A673 (cell line): ENCODE measurements around the gene CT47A1. TPM values are rescaled to one million over a fixed set of nuclear protein-coding genes. Genes with fewer than 3 reads are reported as not detected.

Source experiments
- BruUV-seq: library from RNA; stranded (reverse); fragments of 400-500 nt; replicated peaks from 2 replicates; lab custom pipeline; 2021; lab: Mats Ljungman, UMichigan
- CTCF ChIA-PET: fragments of 300-600 bp; sonication (Branson Sonifier 250); formaldehyde crosslinking; loops from one replicate; lab custom pipeline; 2022; ENCODE audit warnings: antibody characterized with exemption; lab: Charles Lee
- POLR2A ChIA-PET: fragments of 300-600 bp; sonication (Branson Sonifier 250); formaldehyde crosslinking; loops from one replicate; lab custom pipeline; 2022; ENCODE audit warnings: antibody characterized with exemption; ENCODE audit not compliant: low non-redundant PET; lab: Charles Lee
- DNase-seq: peaks from one replicate; pipeline ENCODE4 v3.0.0-alpha.2; 2015; ENCODE audit warnings: low spot score
- H3K27ac ChIP-seq: fragments of 200-600 bp; sonication (generic); 2 replicates; pipeline ENCODE4 v1.5.1; 2016; ENCODE audit warnings: mixed run types, low read depth, mild to moderate bottlenecking, mixed read lengths, antibody characterized with exemption, low read length; ENCODE audit not compliant: poor library complexity, severe bottlenecking
- H3K27me3 ChIP-seq: fragments of 200-600 bp; sonication (generic); replicated peaks from 2 replicates; pipeline ENCODE4 v1.6.1; 2017; ENCODE audit warnings: mixed run types, low read depth, mild to moderate bottlenecking, mixed read lengths, antibody characterized with exemption, low read length; ENCODE audit not compliant: insufficient read depth, poor library complexity
- H3K36me3 ChIP-seq: fragments of 200-600 bp; sonication (generic); 2 replicates; pipeline ENCODE4 v1.6.1; 2016; ENCODE audit warnings: mixed run types, mild to moderate bottlenecking, mixed read lengths, antibody characterized with exemption, low read length; ENCODE audit not compliant: insufficient read depth, poor library complexity, severe bottlenecking
- H3K4me1 ChIP-seq: fragments of 200-600 bp; sonication (generic); 2 replicates; pipeline ENCODE4 v1.6.1; 2017; ENCODE audit warnings: mixed run types, mild to moderate bottlenecking, mixed read lengths, antibody characterized with exemption, low read length; ENCODE audit not compliant: insufficient read depth, poor library complexity, severe bottlenecking
- H3K4me3 ChIP-seq: fragments of 200-600 bp; sonication (generic); 2 replicates; pipeline ENCODE4 v1.5.1; 2016; ENCODE audit warnings: low read depth, mixed run types, mild to moderate bottlenecking, mixed read lengths, low read length; ENCODE audit not compliant: poor library complexity, severe bottlenecking
- H3K9me3 ChIP-seq: fragments of 200-600 bp; sonication (generic); 2 replicates; pipeline ENCODE4 v1.6.1; 2016; ENCODE audit warnings: mixed run types, low read depth, mild to moderate bottlenecking, mixed read lengths, antibody characterized with exemption, low read length; ENCODE audit not compliant: poor library complexity, severe bottlenecking
- CTCF ChIP-seq: fragments of 300-800, 200-600 bp; sonication (generic); conservative IDR thresholded peaks from 2 replicates; pipeline ENCODE4 v1.5.1; 2017; ENCODE audit warnings: low read depth, mild to moderate bottlenecking, antibody characterized with exemption, low read length, moderate library complexity, mixed read lengths
- EZH2 ChIP-seq: fragments of 200-600 bp; sonication (generic); IDR thresholded peaks from 2 replicates; pipeline ENCODE4 v1.6.1; 2017; ENCODE audit warnings: borderline replicate concordance, low read depth, mild to moderate bottlenecking, mixed read lengths, antibody characterized with exemption, low read length; ENCODE audit not compliant: poor library complexity, severe bottlenecking
- intact Hi-C: fragments of 100-400 bp; cut with micrococcal nuclease; formaldehyde crosslinking; loops from one replicate; pipeline ENCODE4 v1.10.0; 2022; ENCODE audit not compliant: unreplicated experiment
- total RNA-seq: library from RNA; stranded (reverse); gene quantifications from 2 replicates; pipeline ENCODE4 v1.2.3, GENCODE V29; 2021

The CT47A1 gene
- total RNA-seq, 1 experiment from 2014 or later, result not detected

DNA sequence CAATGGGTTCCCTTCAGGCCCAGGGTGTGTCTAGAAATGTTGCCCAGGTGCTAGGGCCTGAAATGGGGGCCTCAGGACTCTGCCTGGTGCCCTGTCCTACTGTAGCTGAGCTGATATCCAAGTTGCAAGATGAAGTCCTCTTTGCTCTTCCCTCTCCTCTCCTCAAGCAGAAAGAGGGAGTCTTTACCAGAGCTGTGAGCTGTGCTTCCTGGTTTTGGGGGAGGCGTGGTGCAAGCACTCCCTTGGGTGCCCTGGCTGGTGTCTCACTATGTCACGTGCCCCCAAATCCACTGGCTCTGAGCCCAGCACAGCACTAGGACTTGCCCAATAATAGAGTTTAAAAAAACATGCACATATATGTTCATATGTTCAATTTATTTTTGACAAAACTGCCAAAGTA is 29.3 kb upstream of the CT47A1 start:
- H3K9me3 ChIP-seq, result no peaks in the 10 kb centered on the region
- H3K27ac ChIP-seq, result no peak overlapping the region
- H3K36me3 ChIP-seq, result no peaks in the 10 kb centered on the region
- DNase-seq, result peak; percentile 4
- no TSS peak for BruUV-seq
- ChIA-PET CTCF (no interaction called here), POLR2A (interaction anchor here (0.6 kb wide), 1 partner anchor 17 kb away, joined by 3 read pairs; no protein-coding TSS in a partner anchor)
- no peak overlapping the region for H3K4me3 ChIP-seq
- intact Hi-C loops, result no loop called here
- H3K4me1 ChIP-seq, result no peaks in the 10 kb centered on the region
- TF ChIP-seq EZH2 (no peak), CTCF (no peak)
- no peaks in the 10 kb centered on the region for H3K27me3 ChIP-seq

DNA sequence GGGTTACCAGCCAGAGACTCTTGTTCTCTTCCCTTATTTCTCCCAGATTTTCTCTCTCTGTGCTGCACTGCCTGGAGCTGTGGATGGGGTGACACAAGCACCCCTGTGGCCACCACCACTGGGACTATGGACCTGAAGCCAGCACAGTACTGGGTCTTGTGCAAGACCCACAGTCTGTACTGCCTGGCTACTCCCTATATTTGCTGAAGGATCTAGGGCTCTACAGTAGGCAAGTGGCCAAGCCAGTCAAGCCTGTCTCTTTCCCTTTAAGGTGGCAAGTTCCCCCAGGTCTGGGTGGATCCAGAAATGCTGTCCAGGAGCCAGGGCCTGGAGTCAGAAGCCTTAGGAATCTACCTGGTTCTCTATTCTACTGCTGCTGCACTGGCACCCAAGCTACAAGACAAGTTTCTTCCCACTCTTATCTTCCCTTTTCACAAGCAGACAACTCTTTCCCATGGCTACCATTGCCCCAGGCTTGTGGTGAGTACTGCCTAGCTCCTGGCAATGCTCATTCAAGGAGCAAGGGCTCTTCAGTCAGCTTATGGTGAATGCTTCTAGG is 28.4 kb upstream of the CT47A1 start:
- H3K4me1 ChIP-seq, result no peaks in the 10 kb centered on the region
- H3K9me3 ChIP-seq, result no peaks in the 10 kb centered on the region
- ChIA-PET POLR2A (interaction anchor here (0.6 kb wide), 1 partner anchor 16 kb away, joined by 3 read pairs; no protein-coding TSS in a partner anchor), CTCF (no interaction called here)
- BruUV-seq, result no TSS peak
- no peak for TF ChIP-seq CTCF
- TF ChIP-seq EZH2, result no peak
- no peak for DNase-seq
- no peaks in the 10 kb centered on the region for H3K27me3 ChIP-seq
- no peak overlapping the region for H3K27ac ChIP-seq
- H3K36me3 ChIP-seq, result no peaks in the 10 kb centered on the region
- no peak overlapping the region for H3K4me3 ChIP-seq
- intact Hi-C loops, result no loop called here

DNA sequence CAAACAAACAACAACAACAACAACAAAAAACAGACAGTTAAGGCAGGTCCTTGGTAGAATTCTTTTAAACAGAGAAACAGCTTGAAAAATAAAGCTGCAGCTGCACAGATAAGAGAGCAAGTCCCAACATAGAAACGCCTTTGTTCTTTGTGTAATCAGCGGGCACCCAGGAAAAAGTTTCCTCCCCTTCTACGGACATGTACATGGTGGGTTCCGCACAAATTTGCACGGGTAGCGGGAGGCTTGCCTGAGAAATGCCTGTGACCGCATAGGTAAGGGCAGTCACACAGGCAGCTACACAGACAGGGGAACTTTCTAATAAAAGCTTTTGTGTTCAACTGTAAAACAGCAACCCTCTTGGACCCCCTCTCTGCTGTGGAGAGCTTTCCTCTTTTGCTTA is 25.7 kb upstream of the CT47A1 start:
- no peaks in the 10 kb centered on the region for H3K36me3 ChIP-seq
- H3K9me3 ChIP-seq, result no peaks in the 10 kb centered on the region
- no peaks in the 10 kb centered on the region for H3K4me1 ChIP-seq
- H3K27ac ChIP-seq, result no peak overlapping the region
- no peak overlapping the region for H3K4me3 ChIP-seq
- POLR2A ChIA-PET, result no interaction called here
- no peak for DNase-seq
- TF ChIP-seq EZH2 (no peak), CTCF (no peak)
- no TSS peak for BruUV-seq
- H3K27me3 ChIP-seq, result no peaks in the 10 kb centered on the region
- CTCF ChIA-PET, result no interaction called here
- intact Hi-C loops, result no loop called here
